HepG2 (cell line): ENCODE results near the gene RAB3GAP1. TPM values are rescaled to one million over a fixed set of nuclear protein-coding genes. Genes with fewer than 3 reads are reported as not detected.

Experiments
- ATAC-seq: fragments of 200-7000 bp; cut with Tn5 transposase; 3 replicates; pipeline ENCODE4 v1.9.1; 2020; ENCODE audit warnings: mild to moderate bottlenecking, moderate library complexity
- BruUV-seq: library from RNA; stranded (reverse); fragments of 400-500 nt; replicated peaks from 2 replicates; lab custom pipeline; 2021; lab: Mats Ljungman, UMichigan
- CTCF ChIA-PET: fragments of 300-600 bp; formaldehyde crosslinking; extraction: SDS; loops from one replicate; lab custom pipeline; 2021; ENCODE audit warnings: low total read pairs, inconsistent platforms, low intra/inter-chr PET ratio; lab: Yijun Ruan, JAX
- POLR2A ChIA-PET: fragments of 350-600 bp; sonication (Branson Sonifier 250); formaldehyde crosslinking; loops from one replicate; lab custom pipeline; 2020; ENCODE audit warnings: antibody characterized with exemption, inconsistent platforms; lab: Yijun Ruan, JAX
- DNase-seq: peaks from one replicate; pipeline ENCODE4 v3.0.0-alpha.2; 2015; ENCODE audit warnings: low spot score
- FAIRE-seq: peaks from 3 replicates; lab custom pipeline; 2011; peaks lifted over from hg19 to GRCh38; lab: Jason Lieb, UNC
- H2AFZ ChIP-seq: one replicate; pipeline ENCODE4 v1.6.1; 2011; ENCODE audit warnings: low read length, inconsistent platforms
- H3K27ac ChIP-seq: fragments of 300-600 bp; 3 replicates; pipeline ENCODE4 v1.8.0; 2011; ENCODE audit warnings: mixed run types, mild to moderate bottlenecking, mixed read lengths, low read length, inconsistent platforms; ENCODE audit not compliant: insufficient read depth; ENCODE audit errors: extremely low read length
- H3K27me3 ChIP-seq, 2 experiments: fragments of 200-600 bp in 1 of 2; 2 replicates in 1 of 2; 3 replicates in 1 of 2; pipeline versions ENCODE4 v1.6.0 to v1.8.0; 2011; ENCODE audit warnings: low read length in 2 of 2, mild to moderate bottlenecking in 2 of 2, moderate library complexity in 2 of 2, inconsistent platforms in 1 of 2; ENCODE audit not compliant: insufficient read depth in 2 of 2, control insufficient read depth in 1 of 2
- H3K36me3 ChIP-seq, 2 experiments: fragments of 200-600 bp in 1 of 2; replicated peaks in 1 of 2; 2 replicates in 1 of 2; 3 replicates in 1 of 2; pipeline versions ENCODE4 v1.5.1 to v1.8.0; 2011; ENCODE audit warnings: low read length in 2 of 2, inconsistent platforms in 1 of 2; ENCODE audit not compliant: insufficient read depth in 2 of 2, control insufficient read depth in 1 of 2
- H3K4me1 ChIP-seq: 2 replicates; pipeline ENCODE4 v1.5.1; 2012; ENCODE audit warnings: low read length, inconsistent platforms; ENCODE audit not compliant: insufficient read depth
- H3K4me2 ChIP-seq: 2 replicates; pipeline ENCODE4 v1.6.0; 2011; ENCODE audit warnings: low read depth, low read length, inconsistent platforms
- H3K4me3 ChIP-seq, 3 experiments: fragments of 200-600 bp in 1 of 3; sonication (generic), shearing (Covaris generic) in 1 of 3; replicated peaks in 1 of 3; 2 replicates each; pipeline ENCODE4 v1.5.1; 2011 to 2016; ENCODE audit warnings: low read length in 3 of 3, inconsistent platforms in 2 of 3, low read depth in 2 of 3, mild to moderate bottlenecking in 2 of 3, control low read depth in 1 of 3, mixed read lengths in 1 of 3; ENCODE audit not compliant: insufficient read depth in 1 of 3
- H3K79me2 ChIP-seq: one replicate; pipeline ENCODE4 v1.6.1; 2011; ENCODE audit warnings: low read length, inconsistent platforms; ENCODE audit not compliant: insufficient read depth
- H3K9ac ChIP-seq: 2 replicates; pipeline ENCODE4 v1.6.0; 2011; ENCODE audit warnings: mild to moderate bottlenecking, low read depth, low read length, inconsistent platforms; ENCODE audit not compliant: insufficient read depth
- H3K9me3 ChIP-seq: 2 replicates; pipeline ENCODE4 v1.5.1; 2012; ENCODE audit warnings: mild to moderate bottlenecking, low read length
- H4K20me1 ChIP-seq: 2 replicates; pipeline ENCODE4 v1.6.0; 2011; ENCODE audit warnings: inconsistent platforms, mild to moderate bottlenecking, low read length, moderate library complexity; ENCODE audit not compliant: insufficient read depth
- ARNTL ChIP-seq: sonication (generic); formaldehyde crosslinking; IDR thresholded peaks from 2 replicates; pipeline ENCODE4 v1.4.0; 2020; ENCODE audit warnings: mild to moderate bottlenecking, missing genetic modification reagents
- BORCS8-MEF2B ChIP-seq: sonication (generic); formaldehyde crosslinking; IDR thresholded peaks from 2 replicates; pipeline ENCODE4 v1.8.0; 2022; ENCODE audit warnings: mild to moderate bottlenecking, missing genetic modification reagents
- EED ChIP-seq: sonication (generic); formaldehyde crosslinking; IDR thresholded peaks from 2 replicates; pipeline ENCODE4 v1.5.0; 2020; ENCODE audit warnings: mild to moderate bottlenecking, missing genetic modification reagents
- HHEX ChIP-seq: IDR thresholded peaks from 2 replicates; pipeline ENCODE4 v1.6.1; 2016; ENCODE audit warnings: control low read depth
- RAD21 ChIP-seq: fragments of 450-650 bp; formaldehyde crosslinking; IDR thresholded peaks from 2 replicates; pipeline ENCODE4 v1.5.0; 2020; ENCODE audit warnings: mild to moderate bottlenecking
- ZNF678 ChIP-seq: sonication (generic); formaldehyde crosslinking; IDR thresholded peaks from 2 replicates; pipeline ENCODE4 v1.4.0; 2020; ENCODE audit warnings: mild to moderate bottlenecking, missing genetic modification reagents
- ZNF75D ChIP-seq: sonication (generic); formaldehyde crosslinking; IDR thresholded peaks from 2 replicates; pipeline ENCODE4 v1.8.1; 2023; ENCODE audit warnings: missing genetic modification reagents, mild to moderate bottlenecking, borderline replicate concordance
- WGBS: methylation state at CpG from one replicate; pipeline ENCODE4 v1.1.6; 2017; ENCODE audit warnings: low lambda C conversion rate; 5-methylcytosine and 5-hydroxymethylcytosine counted together
- in situ Hi-C: cut with HindIII; loops from 2 replicates; pipeline ENCODE4 v1.10.0; 2017; ENCODE audit warnings: low pct_unique_long_range_greater_than_20kb; ENCODE audit not compliant: extremely low pct_ligation_motif_present
- intact Hi-C: fragments of 100-400 bp; cut with micrococcal nuclease; formaldehyde crosslinking; loops from one replicate; pipeline ENCODE4 v1.10.0; 2022; ENCODE audit not compliant: unreplicated experiment
- polyA plus RNA-seq, 8 experiments: library from polyadenylated mRNA; depleted of rRNA in 3 of 8; stranded (reverse) in 7 of 8; unstranded in 1 of 8; fragments of >200 nt; fragmentation: Illumina TruSeq in 4 of 8; extraction: Trizol in 4 of 8; gene quantifications; 2 replicates each; pipeline versions ENCODE4 v1.2.1 to v1.2.3, GENCODE V29; 2011 to 2016; ENCODE audit warnings: low read depth in 4 of 8, missing spikeins in 1 of 8, mixed read lengths in 1 of 8; ENCODE audit not compliant: insufficient read depth in 1 of 8
- total RNA-seq, 5 experiments: library from RNA; depleted of rRNA; stranded (reverse); fragments of >200 nt; fragmentation: Illumina TruSeq; extraction: Trizol; gene quantifications; 2 replicates each; pipeline ENCODE4 v1.2.3, GENCODE V29; 2016; ENCODE audit warnings: low read depth in 1 of 5
- TF ChIP-seq, protein P1 (sequence below): IDR thresholded peaks from 2 replicates; pipeline ENCODE4 v1.6.1; 2012; ENCODE audit warnings: low read depth, low read length, improper control_type of control experiment

RAB3GAP1 gene
- total and polyA plus RNA-seq, 2 of the 13 experiments (the other 11 are each of a cell fraction or from before 2014, with no cell fraction given), result 15.2 to 48.8 TPM

- no peak for DNase-seq
- Histone ChIP-seq H3K4me1 (no peaks in the 10 kb centered on the region), H2AFZ (no peak overlapping the region), H3K36me3 (peaks cover 19 to 63% of the 10 kb centered on the region in 2 experiments), H3K9ac (no peak overlapping the region), H3K79me2 (no peaks in the 10 kb centered on the region), H3K27me3 (no peaks in the 10 kb centered on the region), H3K27ac (no peak overlapping the region), H3K4me2 (no peak overlapping the region), H3K9me3 (no peaks in the 10 kb centered on the region), H4K20me1 (no peaks in the 10 kb centered on the region), H3K4me3 (no peak overlapping the region)
- CTCF ChIA-PET, result no interaction called here
- intact Hi-C loops (no loop called here), in situ Hi-C loops (no loop called here)
- FAIRE-seq, result no peak
- no peak for ATAC-seq
- no TSS peak for BruUV-seq
- TF ChIP-seq BORCS8-MEF2B (CRISPR knock-in tag), result no peak
- 98% methylated on average over 5 of the region's 5 CpGs for WGBS
- POLR2A ChIA-PET, result no interaction called here
Observed at GRCh38 chr2:135162377-135162776, 110.3 kb downstream of the RAB3GAP1 start.

DNA sequence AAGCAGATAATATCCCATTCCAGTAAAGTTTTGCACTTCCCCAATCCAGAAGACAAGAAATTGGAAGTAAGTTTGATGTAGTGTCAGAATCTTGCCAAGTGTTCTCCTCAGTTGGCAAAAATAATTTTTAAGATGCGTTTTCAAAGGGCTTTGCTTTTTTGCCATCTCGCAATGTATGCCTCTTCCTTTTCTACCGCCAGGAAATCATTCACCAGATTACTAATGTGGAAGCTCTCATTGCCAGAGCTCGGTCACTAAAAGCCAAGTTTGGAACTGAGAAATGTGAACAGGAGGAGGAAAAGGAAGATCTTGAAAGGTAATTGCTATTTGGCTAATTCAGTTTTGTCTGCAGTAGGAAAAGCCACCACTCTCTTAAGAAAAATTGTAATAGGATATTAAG, 110.7 kb downstream of the RAB3GAP1 start:
- no peak for DNase-seq
- TF ChIP-seq, protein P1, sequence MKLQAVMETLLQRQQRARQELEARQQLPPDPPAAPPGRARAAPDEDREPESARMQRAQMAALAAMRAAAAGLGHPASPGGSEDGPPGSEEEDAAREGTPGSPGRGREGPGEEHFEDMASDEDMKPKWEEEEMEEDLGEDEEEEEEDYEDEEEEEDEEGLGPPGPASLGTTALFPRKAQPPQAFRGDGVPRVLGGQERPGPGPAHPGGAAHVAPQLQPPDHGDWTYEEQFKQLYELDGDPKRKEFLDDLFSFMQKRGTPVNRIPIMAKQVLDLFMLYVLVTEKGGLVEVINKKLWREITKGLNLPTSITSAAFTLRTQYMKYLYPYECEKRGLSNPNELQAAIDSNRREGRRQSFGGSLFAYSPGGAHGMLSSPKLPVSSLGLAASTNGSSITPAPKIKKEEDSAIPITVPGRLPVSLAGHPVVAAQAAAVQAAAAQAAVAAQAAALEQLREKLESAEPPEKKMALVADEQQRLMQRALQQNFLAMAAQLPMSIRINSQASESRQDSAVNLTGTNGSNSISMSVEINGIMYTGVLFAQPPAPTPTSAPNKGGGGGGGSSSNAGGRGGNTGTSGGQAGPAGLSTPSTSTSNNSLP, result no peak
- TF ChIP-seq RAD21 (CRISPR knock-in tag) (no peak), ZNF75D (CRISPR knock-in tag) (no peak), ZNF678 (CRISPR knock-in tag) (no peak), HHEX (CRISPR knock-in tag) (no peak), EED (CRISPR knock-in tag) (no peak), ARNTL (CRISPR knock-in tag) (no peak)
- no peaks in the 10 kb centered on the region for H3K79me2 ChIP-seq
- H2AFZ ChIP-seq, result no peak overlapping the region
- no peak for FAIRE-seq
- 97% methylated on average over 4 of the region's 4 CpGs for WGBS
- no peaks in the 10 kb centered on the region for H3K4me1 ChIP-seq
- peaks cover 20 to 64% of the 10 kb centered on the region in 2 experiments for H3K36me3 ChIP-seq
- no peaks in the 10 kb centered on the region for H3K27me3 ChIP-seq
- in situ Hi-C loops, result no loop called here
- H3K4me2 ChIP-seq, result no peak overlapping the region
- ChIA-PET CTCF (no interaction called here), POLR2A (no interaction called here)
- no peak for ATAC-seq
- no TSS peak for BruUV-seq
- intact Hi-C loops, result no loop called here
- H3K9me3 ChIP-seq, result no peaks in the 10 kb centered on the region
- no peak overlapping the region for H3K27ac ChIP-seq
- H4K20me1 ChIP-seq, result no peaks in the 10 kb centered on the region
- no peak overlapping the region for H3K4me3 ChIP-seq
- H3K9ac ChIP-seq, result no peak overlapping the region
